H1 (cell line): ENCODE data around the gene BCL2L13. TPM values are rescaled to one million over a fixed set of nuclear protein-coding genes. Genes with fewer than 3 reads are reported as not detected.

ENCODE experiments used
- CTCF ChIA-PET: fragments of 300-600 bp; sonication (Branson Sonifier 250); formaldehyde crosslinking; loops from one replicate; lab custom pipeline; 2021; ENCODE audit not compliant: partially characterized antibody; lab: Charles Lee
- POLR2A ChIA-PET: fragments of 300-600 bp; sonication (Branson Sonifier 250); formaldehyde crosslinking; loops from one replicate; lab custom pipeline; 2021; ENCODE audit warnings: inconsistent platforms; ENCODE audit not compliant: partially characterized antibody; lab: Charles Lee
- DNase-seq, 2 experiments: peaks; one replicate each; pipeline versions ENCODE4 v3.0.0 to v3.0.0-alpha.2; 2010 to 2022; ENCODE audit warnings: low spot score in 2 of 2, low read depth in 1 of 2, mixed read lengths in 1 of 2
- FAIRE-seq: peaks from 2 replicates; lab custom pipeline; 2011; peaks lifted over from hg19 to GRCh38; lab: Jason Lieb, UNC
- H2AFZ ChIP-seq: 2 replicates; pipeline ENCODE4 v1.8.1; 2012; ENCODE audit warnings: low read length, inconsistent platforms
- H2AK5ac ChIP-seq: 2 replicates; pipeline ENCODE4 v1.6.1; 2013; ENCODE audit warnings: low read depth, low read length
- H2BK120ac ChIP-seq: replicated peaks from 2 replicates; pipeline ENCODE3; 2013; ENCODE audit warnings: low read depth, low read length, inconsistent platforms
- H2BK12ac ChIP-seq: 2 replicates; pipeline ENCODE4 v1.6.1; 2013; ENCODE audit warnings: low read depth, low read length
- H2BK15ac ChIP-seq: 2 replicates; pipeline ENCODE4 v1.6.1; 2013; ENCODE audit warnings: low read length
- H2BK20ac ChIP-seq: 2 replicates; pipeline ENCODE4 v1.6.1; 2013; ENCODE audit warnings: low read length
- H2BK5ac ChIP-seq: 2 replicates; pipeline ENCODE4 v1.6.1; 2013; ENCODE audit warnings: low read depth, low read length
- H3K14ac ChIP-seq: 2 replicates; pipeline ENCODE4 v1.6.1; 2013; ENCODE audit warnings: inconsistent platforms; ENCODE audit not compliant: insufficient read length
- H3K18ac ChIP-seq: 2 replicates; pipeline ENCODE4 v1.6.1; 2013; ENCODE audit warnings: low read length; ENCODE audit errors: extremely low read depth
- H3K23ac ChIP-seq: 2 replicates; pipeline ENCODE4 v1.6.1; 2013; ENCODE audit warnings: inconsistent platforms; ENCODE audit not compliant: insufficient read length
- H3K23me2 ChIP-seq: 2 replicates; pipeline ENCODE4 v1.6.1; 2013; ENCODE audit warnings: low read depth, low read length
- H3K27ac ChIP-seq: 2 replicates; pipeline ENCODE4 v1.6.1; 2011; ENCODE audit warnings: low read depth, low read length, inconsistent platforms
- H3K27me3 ChIP-seq, 4 experiments: replicated peaks in 1 of 4; 1 replicate in 1 of 4; 2 replicates in 3 of 4; pipeline versions ENCODE4 v1.6.1 to v1.8.1; 2011 to 2013; ENCODE audit warnings: low read length in 3 of 4, mild to moderate bottlenecking in 3 of 4, inconsistent platforms in 2 of 4, mixed read lengths in 2 of 4, moderate library complexity in 1 of 4; ENCODE audit not compliant: control insufficient read depth in 3 of 4, insufficient read depth in 3 of 4; ENCODE audit errors: extremely low read depth in 1 of 4
- H3K36me3 ChIP-seq, 4 experiments: 2 replicates each; pipeline versions ENCODE4 v1.6.1 to v1.8.1; 2011 to 2013; ENCODE audit warnings: mild to moderate bottlenecking in 4 of 4, low read length in 3 of 4, moderate library complexity in 2 of 4, control low read depth in 1 of 4, inconsistent platforms in 1 of 4; ENCODE audit not compliant: insufficient read depth in 4 of 4, control insufficient read depth in 2 of 4
- H3K4ac ChIP-seq: replicated peaks from 2 replicates; pipeline ENCODE3; 2013; ENCODE audit warnings: low read length, low read depth, mixed read lengths, inconsistent platforms; ENCODE audit not compliant: insufficient read length
- H3K4me1 ChIP-seq, 4 experiments: replicated peaks in 1 of 4; 1 replicate in 1 of 4; 2 replicates in 3 of 4; pipeline versions ENCODE4 v1.6.1 to v1.8.1; 2011 to 2013; ENCODE audit warnings: low read length in 3 of 4, inconsistent platforms in 2 of 4, mixed read lengths in 1 of 4; ENCODE audit not compliant: insufficient read depth in 4 of 4, control insufficient read depth in 3 of 4
- H3K4me2 ChIP-seq, 2 experiments: 2 replicates each; pipeline versions ENCODE4 v1.6.1 to v1.8.1; 2011 to 2013; ENCODE audit warnings: low read depth in 2 of 2, low read length in 2 of 2, control low read depth in 1 of 2, inconsistent platforms in 1 of 2, mild to moderate bottlenecking in 1 of 2; ENCODE audit not compliant: insufficient read depth in 1 of 2
- H3K4me3 ChIP-seq, 4 experiments: fragments of 200-600, 300-600 bp in 1 of 4; sonication (generic), shearing (Covaris generic), sonication (Bioruptor Twin) in 1 of 4; 2 replicates each; pipeline versions ENCODE4 v1.5.1 to v1.8.1; 2011 to 2016; ENCODE audit warnings: low read length in 4 of 4, low read depth in 3 of 4, control low read depth in 2 of 4, inconsistent platforms in 2 of 4, mild to moderate bottlenecking in 2 of 4, mixed read lengths in 1 of 4, moderate library complexity in 1 of 4; ENCODE audit not compliant: insufficient read depth in 2 of 4; ENCODE audit errors: extremely low read depth in 1 of 4
- H3K56ac ChIP-seq: replicated peaks from 2 replicates; pipeline ENCODE3; 2013; ENCODE audit warnings: low read depth, mild to moderate bottlenecking, mixed read lengths, low read length, inconsistent platforms; ENCODE audit not compliant: insufficient read length
- H3K79me1 ChIP-seq: 2 replicates; pipeline ENCODE4 v1.6.1; 2013; ENCODE audit warnings: low read depth, low read length, control low read depth
- H3K79me2 ChIP-seq, 2 experiments: 2 replicates each; pipeline versions ENCODE4 v1.6.1 to v1.8.1; 2012 to 2013; ENCODE audit warnings: low read length in 2 of 2, mild to moderate bottlenecking in 2 of 2, inconsistent platforms in 1 of 2; ENCODE audit not compliant: insufficient read depth in 2 of 2, control insufficient read depth in 1 of 2
- H3K9ac ChIP-seq, 4 experiments: replicated peaks in 1 of 4; 1 replicate in 1 of 4; 2 replicates in 3 of 4; pipeline versions ENCODE4 v1.6.1 to v1.8.1; 2011 to 2013; ENCODE audit warnings: low read depth in 3 of 4, low read length in 3 of 4, control low read depth in 2 of 4, mild to moderate bottlenecking in 2 of 4, moderate library complexity in 2 of 4, inconsistent platforms in 1 of 4; ENCODE audit errors: extremely low read depth in 1 of 4
- H3K9me3 ChIP-seq, 2 experiments: 2 replicates each; pipeline versions ENCODE4 v1.6.1 to v1.8.1; 2012 to 2013; ENCODE audit warnings: mild to moderate bottlenecking in 2 of 2, moderate library complexity in 2 of 2, control low read depth in 1 of 2, inconsistent platforms in 1 of 2, low read depth in 1 of 2, low read length in 1 of 2, mixed read lengths in 1 of 2; ENCODE audit not compliant: insufficient read depth in 2 of 2
- H4K20me1 ChIP-seq, 2 experiments: replicated peaks in 1 of 2; 2 replicates each; pipeline versions ENCODE3 to v1.8.1; 2011 to 2013; ENCODE audit warnings: inconsistent platforms in 2 of 2, low read length in 2 of 2, mild to moderate bottlenecking in 1 of 2; ENCODE audit not compliant: insufficient read depth in 2 of 2, control insufficient read depth in 1 of 2
- H4K5ac ChIP-seq: 2 replicates; pipeline ENCODE4 v1.6.1; 2013; ENCODE audit warnings: low read length, low read depth, mixed read lengths, inconsistent platforms; ENCODE audit not compliant: insufficient read length
- H4K8ac ChIP-seq: 2 replicates; pipeline ENCODE4 v1.8.0; 2013; ENCODE audit warnings: mild to moderate bottlenecking, moderate library complexity, low read length, inconsistent platforms; ENCODE audit not compliant: insufficient read depth; ENCODE audit errors: extremely low read depth
- H4K91ac ChIP-seq: replicated peaks from 2 replicates; pipeline ENCODE3; 2013; ENCODE audit warnings: low read length, mixed read lengths, inconsistent platforms; ENCODE audit not compliant: insufficient read length
- CBX8 ChIP-seq: fragments of 300-800, 300-1000 bp; sonication (generic); IDR thresholded peaks from 2 replicates; pipeline ENCODE4 v1.7.1; 2016; ENCODE audit warnings: low read depth, low read length, borderline replicate concordance
- POLR2AphosphoS5 ChIP-seq: IDR thresholded peaks from 2 replicates; pipeline ENCODE4 v1.6.1; 2011; ENCODE audit warnings: low read depth, low read length
- TCF12 ChIP-seq: IDR thresholded peaks from 2 replicates; pipeline ENCODE4 v1.6.1; 2011; ENCODE audit warnings: low read depth, mild to moderate bottlenecking, low read length
- WGBS, 2 experiments: shearing (Covaris generic) in 1 of 2; methylation state at CpG; one replicate each; pipeline versions ENCODE4 v1.1.6 to v1.1.7; 2013 to 2015; ENCODE audit warnings: low lambda C conversion rate in 2 of 2, mixed read lengths in 2 of 2, inconsistent platforms in 1 of 2, low coverage in 1 of 2, missing lambda C conversion rate in 1 of 2; ENCODE audit not compliant: insufficient replicate concordance in 2 of 2, insufficient coverage in 1 of 2, insufficient read length in 1 of 2; ENCODE audit errors: extremely low coverage in 1 of 2, missing lambda C conversion rate in 1 of 2; 5-methylcytosine and 5-hydroxymethylcytosine counted together
- long read RNA-seq, 2 experiments: library from RNA in 1 of 2; library from capped mRNA in 1 of 2; stranded (forward); transcript quantifications; one replicate each; pipeline ENCODE4 v2.0.0, GENCODE V29; 2021; ENCODE audit warnings: inconsistent platforms in 1 of 2
- polyA minus RNA-seq, 3 experiments: library from RNA; depleted of rRNA, polyadenylated mRNA; stranded (reverse); fragments of >200 nt; gene quantifications; 1 replicate in 2 of 3; 2 replicates in 1 of 3; pipeline ENCODE4 v1.2.3, GENCODE V29; 2011
- polyA plus RNA-seq, 7 experiments: library from polyadenylated mRNA; depleted of rRNA in 3 of 7; stranded (reverse) in 5 of 7; unstranded in 2 of 7; fragments of >200 nt in 5 of 7; fragments of 200-250 nt in 2 of 7; gene quantifications; 1 replicate in 5 of 7; 2 replicates in 1 of 7; 4 replicates in 1 of 7; pipeline versions ENCODE4 v1.2.1 to v1.2.3, GENCODE V29; 2011 to 2013; ENCODE audit warnings: missing spikeins in 2 of 7, mixed read lengths in 2 of 7
- total RNA-seq: library from RNA; stranded (reverse); fragmentation: NEBNext Ultra II Directional; extraction: Animal tissue kit (Norgen Biotek cat#: 25700); gene quantifications from 2 replicates; pipeline ENCODE4 v1.2.1, GENCODE V29; 2021
- TF ChIP-seq, protein P1 (sequence below): IDR thresholded peaks from 2 replicates; pipeline ENCODE4 v1.6.1; 2011; ENCODE audit warnings: low read length, improper control_type of control experiment

Gene BCL2L13, protein sequence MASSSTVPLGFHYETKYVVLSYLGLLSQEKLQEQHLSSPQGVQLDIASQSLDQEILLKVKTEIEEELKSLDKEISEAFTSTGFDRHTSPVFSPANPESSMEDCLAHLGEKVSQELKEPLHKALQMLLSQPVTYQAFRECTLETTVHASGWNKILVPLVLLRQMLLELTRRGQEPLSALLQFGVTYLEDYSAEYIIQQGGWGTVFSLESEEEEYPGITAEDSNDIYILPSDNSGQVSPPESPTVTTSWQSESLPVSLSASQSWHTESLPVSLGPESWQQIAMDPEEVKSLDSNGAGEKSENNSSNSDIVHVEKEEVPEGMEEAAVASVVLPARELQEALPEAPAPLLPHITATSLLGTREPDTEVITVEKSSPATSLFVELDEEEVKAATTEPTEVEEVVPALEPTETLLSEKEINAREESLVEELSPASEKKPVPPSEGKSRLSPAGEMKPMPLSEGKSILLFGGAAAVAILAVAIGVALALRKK
- total RNA-seq (34.8 and 35.0 TPM in 2 replicates), polyA plus RNA-seq (2011; rRNA removed) (17.5 and 20.7 TPM in 2 replicates), polyA minus RNA-seq (2011; rRNA and poly(A)+ RNA removed) (31.9 and 40.7 TPM in 2 replicates)
- polyA plus RNA-seq (2011; cell fraction: cytosol; rRNA removed): 25.8 TPM
- polyA plus RNA-seq (2011; cell fraction: nucleus; rRNA removed): 17.6 TPM
- 20.9 to 24.3 TPM (median 22.9 TPM) in 4 replicates for polyA plus RNA-seq (2012, experiment 1 of 2)
- polyA plus RNA-seq (2012, experiment 2 of 2): 12.5 TPM
- polyA plus RNA-seq (2013, experiment 1 of 2): 18.5 TPM
- 18.3 TPM for polyA plus RNA-seq (2013, experiment 2 of 2)
- polyA minus RNA-seq (2011; cell fraction: cytosol; rRNA and poly(A)+ RNA removed): 24.0 TPM
- polyA minus RNA-seq (2011; cell fraction: nucleus; rRNA and poly(A)+ RNA removed): 18.7 TPM
- long read RNA-seq, experiment 1, full-length matches to known transcripts: 12 of 47 reads
- long read RNA-seq, experiment 1, partial matches to known transcripts: 30 of 47 reads
- long read RNA-seq, experiment 1, other reads (novel, unspliced or antisense): 5 of 47 reads
- long read RNA-seq, experiment 2, full-length matches to known transcripts: 16 of 24 reads
- long read RNA-seq, experiment 2, partial matches to known transcripts: 5 of 24 reads
- long read RNA-seq, experiment 2, other reads (novel, unspliced or antisense): 3 of 24 reads

DNA sequence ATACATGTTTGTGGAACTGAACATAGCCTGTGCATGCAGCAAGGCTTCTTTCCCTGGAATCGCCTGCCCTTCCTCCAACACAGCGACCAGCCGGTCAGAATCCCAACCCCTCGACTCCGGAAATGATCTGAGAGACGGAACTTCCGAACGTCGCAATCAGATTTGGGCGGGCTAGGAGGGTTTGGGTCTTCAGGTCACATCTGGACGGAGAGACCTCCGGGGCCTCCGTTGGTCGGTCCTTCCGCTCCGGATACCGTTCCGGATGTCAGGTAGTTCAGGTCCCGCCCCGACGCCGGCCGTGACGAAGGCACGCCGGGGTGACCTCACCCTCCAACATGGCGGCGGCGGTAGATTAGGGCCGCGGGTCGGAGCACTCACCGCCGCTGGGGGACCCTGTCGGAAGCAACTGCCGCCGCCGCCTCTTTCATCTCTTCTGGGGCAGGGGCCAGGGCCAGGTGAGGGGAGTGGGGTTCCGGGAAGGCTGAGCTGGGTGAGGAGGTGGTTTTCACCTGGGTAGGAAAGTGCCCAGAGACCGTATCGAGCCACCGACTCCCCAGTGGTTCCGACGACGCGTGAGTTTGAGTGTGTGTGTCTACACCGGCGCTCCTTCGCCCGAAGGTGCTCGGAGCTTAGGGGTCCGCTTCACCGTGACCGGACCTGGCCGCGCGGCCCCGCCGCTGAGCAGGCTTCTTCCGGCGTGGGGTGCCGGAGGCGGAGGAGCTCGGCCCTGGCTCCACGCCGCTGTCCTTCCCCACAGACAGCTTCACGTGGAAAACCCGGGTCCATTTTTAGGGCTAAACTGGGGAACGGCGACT, at the start of gene BCL2L13:
BCL2L13 (plus strand) TSS at position 326 of the 815 bp plus-strand sequence. CDS start 16,955 bp downstream, outside the sequence.
- Histone ChIP-seq H3K4me1 (peaks cover 0 to 4% (median 1%) of the 10 kb centered on the region in 4 experiments; a peak in 3 of 7 replicates), H2AK5ac (peak within 1 kb of the TSS; percentile 75; the same call in 1 of the 2 replicates), H3K36me3 (peaks cover 0 to 4% (median 0%) of the 10 kb centered on the region in 4 experiments; a peak in 1 of 8 replicates), H3K27ac (peak within 1 kb of the TSS; percentile 91), H3K23me2 (peaks cover 10% of the 10 kb centered on the region), H2AFZ (peak within 1 kb of the TSS; percentile 93), H3K56ac (peak within 1 kb of the TSS; percentile 71), H3K4ac (peak within 1 kb of the TSS; percentile 96), H3K79me2 (peaks cover 0 to 18% of the 10 kb centered on the region in 2 experiments; a peak in 3 of 4 replicates), H3K79me1 (no peaks in the 10 kb centered on the region), H2BK15ac (no peak within 1 kb of the TSS), H4K8ac (peak within 1 kb of the TSS; percentile 98), H3K9ac (peak within 1 kb of the TSS; percentile 88 to 96 (median 93)), H3K9me3 (no peaks in the 10 kb centered on the region), H3K23ac (peak within 1 kb of the TSS; percentile 59), H3K18ac (peak within 1 kb of the TSS; percentile 80), H2BK12ac (peak within 1 kb of the TSS; percentile 32; the same call in 1 of the 2 replicates), H3K4me2 (peak within 1 kb of the TSS; percentile 77 to 88), H4K91ac (peak within 1 kb of the TSS; percentile 89), H2BK120ac (peak within 1 kb of the TSS; percentile 75), H3K27me3 (no peaks in the 10 kb centered on the region), H2BK5ac (peak within 1 kb of the TSS; percentile 90), H4K20me1 (no peaks in the 10 kb centered on the region), H3K14ac (no peak within 1 kb of the TSS), H4K5ac (peak within 1 kb of the TSS; percentile 92), H3K4me3 (peak within 1 kb of the TSS; percentile 63 to 99 (median 94)), H2BK20ac (no peak within 1 kb of the TSS)
- WGBS, 2 experiments: 3% methylated on average over 59 of the region's 70 CpGs; no CpG with 5 or more reads in 1 of the 2 experiments
- ChIA-PET POLR2A (interaction anchor here (0.7 to 1.3 kb wide), 18 partner anchors 9 to 519 kb away, joined by 3 to 8 read pairs (median 4); no protein-coding TSS in a partner anchor), CTCF (interaction anchor here (0.6 to 1.1 kb wide), 2 partner anchors 102 to 244 kb away, joined by 3 read pairs; no protein-coding TSS in a partner anchor)
- FAIRE-seq (no peak), DNase-seq (peak; percentile 83 to 95)
- 0 out of 2 replicates have a peak, but pooled peaks have one; percentile 0 for TF ChIP-seq TCF12
- TF ChIP-seq, protein P1, sequence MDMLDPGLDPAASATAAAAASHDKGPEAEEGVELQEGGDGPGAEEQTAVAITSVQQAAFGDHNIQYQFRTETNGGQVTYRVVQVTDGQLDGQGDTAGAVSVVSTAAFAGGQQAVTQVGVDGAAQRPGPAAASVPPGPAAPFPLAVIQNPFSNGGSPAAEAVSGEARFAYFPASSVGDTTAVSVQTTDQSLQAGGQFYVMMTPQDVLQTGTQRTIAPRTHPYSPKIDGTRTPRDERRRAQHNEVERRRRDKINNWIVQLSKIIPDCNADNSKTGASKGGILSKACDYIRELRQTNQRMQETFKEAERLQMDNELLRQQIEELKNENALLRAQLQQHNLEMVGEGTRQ: peak; percentile 27; the same call in 1 of the 2 replicates
- no peak for TF ChIP-seq CBX8
- peak; percentile 10; the same call in 1 of the 2 replicates for TF ChIP-seq POLR2AphosphoS5
